Measurements from ENCODE around the gene CAPN15.

The CAPN15 gene

DNA sequence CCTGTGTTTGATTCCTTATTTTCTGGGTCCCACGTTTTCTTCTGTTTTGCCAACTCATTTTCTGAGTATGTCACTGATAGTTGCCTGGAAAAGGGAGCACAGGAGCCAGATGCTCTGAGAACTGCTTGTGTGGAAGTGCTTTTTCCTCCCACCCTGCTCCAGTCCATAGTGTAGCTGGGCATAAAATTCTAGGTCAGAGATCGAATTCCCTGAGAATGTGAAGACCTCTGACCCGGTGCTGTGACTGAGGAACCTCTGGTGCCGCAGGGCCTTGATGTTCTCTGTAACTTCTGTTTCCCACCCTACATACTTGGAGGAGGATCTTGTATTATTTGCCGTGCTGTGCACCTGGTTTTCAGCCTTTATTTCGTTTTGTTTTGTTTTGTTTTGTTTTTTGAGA lies 19.5 kb upstream of the CAPN15 start:
- TF ChIP-seq, protein P1, sequence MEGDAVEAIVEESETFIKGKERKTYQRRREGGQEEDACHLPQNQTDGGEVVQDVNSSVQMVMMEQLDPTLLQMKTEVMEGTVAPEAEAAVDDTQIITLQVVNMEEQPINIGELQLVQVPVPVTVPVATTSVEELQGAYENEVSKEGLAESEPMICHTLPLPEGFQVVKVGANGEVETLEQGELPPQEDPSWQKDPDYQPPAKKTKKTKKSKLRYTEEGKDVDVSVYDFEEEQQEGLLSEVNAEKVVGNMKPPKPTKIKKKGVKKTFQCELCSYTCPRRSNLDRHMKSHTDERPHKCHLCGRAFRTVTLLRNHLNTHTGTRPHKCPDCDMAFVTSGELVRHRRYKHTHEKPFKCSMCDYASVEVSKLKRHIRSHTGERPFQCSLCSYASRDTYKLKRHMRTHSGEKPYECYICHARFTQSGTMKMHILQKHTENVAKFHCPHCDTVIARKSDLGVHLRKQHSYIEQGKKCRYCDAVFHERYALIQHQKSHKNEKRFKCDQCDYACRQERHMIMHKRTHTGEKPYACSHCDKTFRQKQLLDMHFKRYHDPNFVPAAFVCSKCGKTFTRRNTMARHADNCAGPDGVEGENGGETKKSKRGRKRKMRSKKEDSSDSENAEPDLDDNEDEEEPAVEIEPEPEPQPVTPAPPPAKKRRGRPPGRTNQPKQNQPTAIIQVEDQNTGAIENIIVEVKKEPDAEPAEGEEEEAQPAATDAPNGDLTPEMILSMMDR (IDR thresholded peaks at IDR 0.05; ENCODE audit: low read depth, low read length) = no peak
- DNase-seq (ENCODE audit: low read depth, low spot score) = no peak
- H3K4me3 ChIP-seq (ENCODE audit: low read depth, low read length) = no peak overlapping the region
- in situ Hi-C loops (cut with HindIII; ENCODE audit: low sequenced_read_pairs) = no loop called here

DNA sequence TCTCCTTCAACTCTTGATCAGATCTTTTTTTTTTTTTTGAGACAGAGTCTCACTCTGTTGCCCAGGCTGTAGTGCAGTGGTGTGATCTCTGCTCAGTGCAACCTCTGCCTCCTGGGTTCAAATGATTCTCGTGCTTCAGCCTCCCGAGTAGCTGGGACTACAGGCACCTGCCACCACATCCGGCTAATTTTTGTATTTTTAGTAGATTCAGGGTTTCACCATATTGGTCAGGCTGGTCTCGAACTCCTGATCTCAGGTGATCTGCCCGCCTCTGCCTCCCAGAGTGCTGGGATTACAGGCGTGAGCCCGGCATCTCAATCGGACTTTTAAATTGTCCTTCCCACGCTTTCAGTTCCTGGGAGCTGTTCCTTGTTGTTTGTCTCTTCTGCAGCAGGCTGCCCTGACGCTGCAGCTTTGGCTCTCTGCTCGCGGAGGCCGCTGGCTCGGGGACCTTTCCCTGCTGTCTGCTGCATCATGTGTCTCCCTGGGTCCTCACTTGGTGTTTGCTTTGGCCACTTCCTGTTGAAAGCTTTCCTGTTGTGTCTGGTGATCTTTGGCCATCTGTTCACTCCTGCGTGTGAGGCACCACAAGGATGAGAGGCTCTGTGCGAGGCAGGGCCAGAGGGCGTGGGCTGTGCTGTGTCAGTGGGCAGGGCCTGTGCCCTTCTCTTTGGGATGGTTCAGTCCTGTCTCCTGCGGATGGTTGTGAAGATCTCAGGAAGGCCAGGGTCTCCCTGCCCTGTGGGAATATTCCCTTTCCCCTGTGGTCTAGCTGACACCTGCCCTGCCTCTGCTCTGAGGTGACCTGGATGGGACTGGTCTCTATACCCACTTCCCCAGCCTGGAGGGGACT lies 18.4 kb upstream of the CAPN15 start:
- no peak overlapping the region for H3K4me3 ChIP-seq (ENCODE audit: low read depth, low read length)
- in situ Hi-C loops (cut with HindIII; ENCODE audit: low sequenced_read_pairs) = no loop called here
- DNase-seq (ENCODE audit: low read depth, low spot score) = peak; percentile 58
- TF ChIP-seq, protein P1 (IDR thresholded peaks at IDR 0.05; ENCODE audit: low read depth, low read length) = no peak

DNA sequence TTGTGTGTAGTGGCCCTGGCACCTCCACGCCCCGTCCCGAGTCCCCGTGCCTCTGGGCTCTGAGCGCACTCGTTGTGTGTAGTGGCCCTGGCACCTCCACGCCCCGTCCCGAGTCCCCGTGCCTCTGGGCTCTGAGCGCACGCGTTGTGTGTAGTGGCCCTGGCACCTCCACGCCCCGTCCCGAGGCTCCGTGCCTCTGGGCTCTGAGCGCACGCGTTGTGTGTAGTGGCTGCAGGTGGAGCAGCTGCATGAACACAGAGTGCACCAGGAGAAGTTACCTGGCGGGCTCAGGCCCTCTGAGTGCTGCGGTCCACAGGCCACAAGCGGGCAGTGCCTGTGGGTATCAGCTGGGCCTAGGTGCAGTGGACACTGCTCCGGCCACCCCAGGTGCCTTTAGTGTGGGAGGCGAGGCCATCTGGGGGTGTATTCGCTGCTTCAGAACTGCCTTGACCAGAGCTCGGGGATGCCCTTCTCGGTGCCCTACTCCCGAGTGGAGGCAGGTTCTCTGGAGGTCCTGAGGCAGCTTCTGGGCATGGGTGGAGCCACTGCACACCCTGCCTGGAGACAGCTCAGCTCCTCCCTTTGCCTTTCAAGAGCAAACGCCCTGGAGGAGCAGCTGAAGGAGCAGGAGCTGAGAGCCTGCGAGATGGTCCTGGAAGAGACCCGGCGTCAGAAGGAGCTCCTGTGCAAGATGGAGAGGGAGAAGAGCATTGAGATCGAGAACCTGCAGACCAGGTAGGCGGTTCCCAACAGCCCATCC lies 17.3 kb upstream of the CAPN15 start:
- in situ Hi-C loops (cut with HindIII; ENCODE audit: low sequenced_read_pairs) = no loop called here
- H3K4me3 ChIP-seq (ENCODE audit: low read depth, low read length) = no peak overlapping the region
- TF ChIP-seq, protein P1 (IDR thresholded peaks at IDR 0.05; ENCODE audit: low read depth, low read length) = no peak
- DNase-seq (ENCODE audit: low read depth, low spot score) = no peak

DNA sequence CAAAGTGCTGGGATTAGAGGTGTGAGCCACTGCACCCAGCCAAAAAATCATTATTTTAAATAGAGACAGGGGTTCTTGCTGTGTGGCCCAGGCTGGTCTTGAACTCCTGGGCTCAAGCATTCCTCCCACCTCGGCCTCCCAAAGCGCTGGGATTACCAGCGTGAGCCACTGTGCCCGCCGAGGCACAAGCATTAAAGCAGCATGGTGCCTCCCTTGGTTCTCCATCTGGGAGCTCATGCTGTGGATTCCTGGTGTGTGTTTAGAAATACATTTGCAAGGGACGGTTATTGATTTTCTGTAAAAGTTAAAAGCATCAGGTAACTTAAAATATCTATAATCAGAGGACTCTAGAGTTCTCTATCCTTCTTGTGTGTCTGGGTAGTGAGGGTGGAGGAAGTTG lies 14.7 kb upstream of the CAPN15 start:
- no peak overlapping the region for H3K4me3 ChIP-seq (ENCODE audit: low read depth, low read length)
- no peak for DNase-seq (ENCODE audit: low read depth, low spot score)
- TF ChIP-seq, protein P1 (IDR thresholded peaks at IDR 0.05; ENCODE audit: low read depth, low read length) = no peak
- in situ Hi-C loops (cut with HindIII; ENCODE audit: low sequenced_read_pairs) = no loop called here

DNA sequence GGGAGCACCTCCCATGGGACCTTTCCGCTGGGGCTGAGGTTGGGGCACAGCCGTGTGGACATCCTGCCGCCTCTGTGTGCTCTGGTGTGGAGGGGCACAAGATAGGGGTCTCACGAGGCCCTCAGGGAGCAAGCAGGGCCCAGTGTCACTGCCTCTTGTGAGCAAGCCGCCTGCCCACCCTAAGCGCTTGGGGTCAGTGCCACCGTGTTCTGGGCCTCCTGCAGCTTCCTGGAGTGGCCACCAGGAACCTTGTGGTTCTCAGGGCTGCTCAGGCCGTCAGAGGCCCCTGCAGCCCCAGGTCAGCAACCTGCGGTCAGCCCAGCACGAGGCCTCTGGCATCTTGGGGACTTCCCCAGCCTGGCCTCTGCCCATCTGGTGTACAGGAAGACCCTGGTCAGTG lies 13.6 kb upstream of the CAPN15 start:
- TF ChIP-seq, protein P1 (IDR thresholded peaks at IDR 0.05; ENCODE audit: low read depth, low read length) = no peak
- in situ Hi-C loops (cut with HindIII; ENCODE audit: low sequenced_read_pairs) = no loop called here
- H3K4me3 ChIP-seq (ENCODE audit: low read depth, low read length) = no peak overlapping the region
- no peak for DNase-seq (ENCODE audit: low read depth, low spot score)

DNA sequence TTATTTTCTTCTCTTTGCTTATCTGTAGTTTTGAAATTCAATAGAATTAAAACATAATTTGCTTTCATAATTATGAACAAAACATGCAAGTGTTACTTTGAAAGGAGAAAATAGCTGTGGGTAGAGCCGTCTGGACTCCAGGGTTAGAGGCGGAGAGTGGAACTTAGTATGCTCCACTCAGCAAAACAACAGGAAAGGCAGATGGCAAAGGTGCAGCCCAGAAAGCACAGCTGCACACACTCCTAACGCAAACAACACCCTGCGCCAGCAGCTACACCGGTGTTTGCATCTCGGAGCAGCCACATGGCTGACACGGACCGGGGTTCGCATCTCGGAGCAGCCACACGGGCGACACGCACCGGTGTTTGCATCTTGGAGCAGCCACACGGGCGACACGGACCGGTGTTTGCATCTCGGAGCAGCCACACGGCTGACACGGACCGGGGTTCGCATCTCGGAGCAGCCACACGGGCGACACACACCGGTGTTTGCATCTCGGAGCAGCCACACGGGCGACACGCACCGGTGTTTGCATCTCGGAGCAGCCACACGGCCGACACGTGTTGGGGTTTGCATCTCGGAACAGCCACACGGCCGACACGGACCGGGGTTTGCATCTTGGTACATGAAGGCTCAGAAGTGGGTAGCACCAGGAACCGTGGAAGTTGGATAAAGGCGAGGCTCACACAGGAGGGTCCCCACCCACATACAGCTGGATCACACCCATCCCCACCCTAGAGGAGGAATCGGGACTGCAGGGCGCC lies 12.2 kb upstream of the CAPN15 start:
- DNase-seq (ENCODE audit: low read depth, low spot score) = no peak
- TF ChIP-seq, protein P1 (IDR thresholded peaks at IDR 0.05; ENCODE audit: low read depth, low read length) = no peak
- in situ Hi-C loops (cut with HindIII; ENCODE audit: low sequenced_read_pairs) = no loop called here
- H3K4me3 ChIP-seq (ENCODE audit: low read depth, low read length) = no peak overlapping the region
